HT-29 (cell line): ENCODE results near the gene RPH3AL. TPM values are rescaled to one million over a fixed set of nuclear protein-coding genes. Genes with fewer than 3 reads are reported as not detected.
A peak's percentile ranks its signal among the peaks of the same experiment; 100 is the strongest.

Experiments used
- DNase-seq: peaks from one replicate; pipeline ENCODE4 v3.0.0-alpha.2; 2015; ENCODE audit warnings: low spot score
- total RNA-seq: library from RNA; depleted of rRNA; stranded (reverse); fragments of >200 nt; shearing (Covaris generic); gene quantifications from 2 replicates; pipeline ENCODE4 v1.2.3, GENCODE V29; 2014; rRNA removed

RPH3AL gene
- total RNA-seq, result 26.7 and 33.7 TPM in 2 replicates

GRCh38 chr17:352421-353212, at the start of gene RPH3AL:
Gene RPH3AL (minus strand): TSS chr17:352807. CDS start chr17:327543, 25,264 bp downstream.
- peak; percentile 89 for DNase-seq

GRCh38 chr17:400257-400656, 47.6 kb upstream of the RPH3AL start:
- no peak for DNase-seq

DNA sequence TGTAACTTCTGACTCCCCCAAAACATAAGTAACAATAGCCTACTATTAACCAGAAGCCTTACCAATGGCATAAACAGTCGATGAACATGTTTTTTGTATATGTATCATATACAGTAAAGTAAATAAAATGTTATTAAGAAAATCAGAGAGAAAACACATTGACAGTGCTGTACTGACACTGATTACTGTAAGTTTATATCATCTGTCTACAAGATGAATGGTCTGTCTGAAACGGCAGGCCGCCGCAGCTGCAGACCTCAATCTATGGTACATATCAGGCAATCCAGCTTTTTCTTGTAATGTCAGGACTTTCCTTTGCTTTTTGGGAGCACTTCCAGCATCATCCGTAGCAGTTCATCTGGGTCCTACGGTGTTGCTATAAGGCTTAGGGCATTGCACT, 44.2 kb upstream of the RPH3AL start:
- DNase-seq, result no peak

GRCh38 chr17:395974-396373, 43.4 kb upstream of the RPH3AL start:
- DNase-seq, result no peak

GRCh38 chr17:395179-395578, 42.6 kb upstream of the RPH3AL start:
- no peak for DNase-seq

DNA sequence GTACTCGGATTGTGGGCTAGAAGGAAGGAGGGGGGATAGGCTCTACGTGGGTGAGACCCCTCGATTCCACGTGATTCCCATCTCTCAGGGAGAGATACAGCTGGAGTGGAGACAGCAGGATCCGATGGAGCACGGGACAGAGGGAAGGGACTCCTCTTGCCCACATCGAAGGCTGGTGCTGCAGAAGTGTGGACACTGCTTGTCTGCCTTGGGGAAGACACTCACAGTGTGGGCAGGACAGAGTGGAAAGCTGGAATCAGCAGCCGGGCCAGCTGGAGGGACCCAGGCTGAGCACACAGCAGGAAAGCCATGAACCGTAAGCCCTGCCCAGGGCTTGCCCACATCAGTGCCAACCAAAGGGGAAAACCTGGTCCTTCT, 42.1 kb upstream of the RPH3AL start:
- DNase-seq, result no peak

GRCh38 chr17:393806-394717, 41.5 kb upstream of the RPH3AL start:
- DNase-seq, result no peak

DNA sequence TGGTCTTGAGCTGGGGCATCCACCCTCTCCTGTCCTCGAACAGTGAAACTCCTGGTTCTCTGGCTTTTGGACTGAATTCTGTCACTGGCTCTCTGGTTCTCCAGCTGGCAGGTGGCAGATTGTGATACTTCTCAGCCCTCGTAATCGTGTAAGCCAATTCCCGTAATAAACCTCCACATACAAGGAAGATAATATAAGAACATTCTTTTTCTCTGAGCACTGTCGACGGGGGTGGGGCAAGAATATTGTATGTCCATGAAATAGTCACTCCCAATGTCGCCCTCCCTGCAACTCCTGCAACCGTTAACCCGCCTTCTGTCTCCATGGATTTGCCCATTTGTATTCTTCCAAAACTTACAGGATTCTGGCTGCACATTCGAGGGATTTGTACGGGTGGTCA, 39.2 kb upstream of the RPH3AL start:
- DNase-seq, result no peak

DNA sequence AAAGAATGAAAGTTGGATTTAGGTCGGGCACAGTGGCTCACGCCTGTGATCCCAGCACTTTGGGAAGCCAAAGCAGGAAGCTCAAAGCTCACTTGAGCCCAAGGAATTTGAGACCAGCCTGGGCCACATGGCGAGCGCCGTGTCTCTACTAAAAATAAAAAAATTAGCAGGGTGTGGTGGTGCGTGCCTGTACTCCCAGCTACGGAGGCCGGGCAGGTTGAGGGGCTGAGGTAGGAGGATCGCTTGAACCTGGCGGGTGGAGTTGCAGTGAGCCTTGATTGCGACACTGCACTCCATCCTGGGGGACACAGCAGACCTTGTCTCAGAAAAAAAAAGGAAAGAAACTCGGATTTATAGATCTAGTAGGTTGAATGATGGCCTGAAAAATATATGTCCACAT, 37.4 kb upstream of the RPH3AL start:
- no peak for DNase-seq

- no peak for DNase-seq
Measured at GRCh38 chr17:388087-388486, 35.5 kb upstream of the RPH3AL start.

GRCh38 chr17:386141-386876, 33.7 kb upstream of the RPH3AL start:
- peak; percentile 51 for DNase-seq

DNA sequence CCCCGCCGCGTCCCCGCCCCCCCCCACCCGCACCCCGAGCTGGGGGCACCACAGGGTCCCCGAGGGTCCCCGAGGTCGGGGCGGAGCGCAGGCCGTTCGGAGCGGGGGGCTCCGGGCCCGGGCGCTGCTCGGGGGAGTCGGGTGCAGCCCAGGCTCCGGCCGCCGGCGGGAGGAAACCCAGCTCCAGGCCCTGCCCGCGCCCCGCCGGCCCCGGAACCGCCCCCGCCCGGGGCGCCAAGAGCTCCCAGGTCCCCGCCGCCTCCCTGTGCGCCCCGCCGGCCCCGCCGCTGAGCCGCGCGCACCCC, 33.2 kb upstream of the RPH3AL start:
- no peak for DNase-seq

DNA sequence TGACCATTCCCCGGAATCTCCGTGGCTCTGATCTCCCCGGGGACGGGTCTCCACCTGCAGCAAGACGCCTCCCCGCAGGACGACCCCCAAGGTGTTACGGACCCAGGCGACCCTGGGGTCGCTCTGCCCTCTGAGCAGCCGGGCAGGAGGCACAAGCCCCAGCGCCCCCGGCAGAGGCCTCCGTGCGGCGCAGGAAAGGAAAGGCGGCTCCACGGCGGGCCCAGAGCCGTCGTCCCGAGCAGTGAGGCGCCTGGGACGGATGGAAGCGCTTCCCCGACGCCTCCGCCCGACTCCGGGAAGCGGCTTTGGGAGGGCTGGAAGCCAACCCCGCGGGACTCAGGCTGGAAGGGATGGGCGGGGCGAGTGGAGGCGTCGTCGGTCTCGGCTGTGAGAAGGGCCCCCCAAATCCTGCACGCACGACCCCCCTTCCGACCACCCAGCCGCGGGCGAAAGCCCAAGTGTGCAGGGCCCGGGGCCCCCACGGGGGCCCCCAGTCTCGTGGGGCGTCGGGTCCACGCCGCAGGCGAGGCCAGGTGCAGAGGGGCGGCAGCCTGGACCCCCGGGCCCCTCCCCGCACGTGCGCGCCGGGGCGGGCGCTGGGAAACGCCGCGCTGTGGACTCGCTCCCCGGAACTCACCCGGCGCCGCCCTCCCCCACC, 32.7 kb upstream of the RPH3AL start:
- DNase-seq, result no peak

- DNase-seq, result no peak
Measured at GRCh38 chr17:384622-385177, 32.1 kb upstream of the RPH3AL start.

DNA sequence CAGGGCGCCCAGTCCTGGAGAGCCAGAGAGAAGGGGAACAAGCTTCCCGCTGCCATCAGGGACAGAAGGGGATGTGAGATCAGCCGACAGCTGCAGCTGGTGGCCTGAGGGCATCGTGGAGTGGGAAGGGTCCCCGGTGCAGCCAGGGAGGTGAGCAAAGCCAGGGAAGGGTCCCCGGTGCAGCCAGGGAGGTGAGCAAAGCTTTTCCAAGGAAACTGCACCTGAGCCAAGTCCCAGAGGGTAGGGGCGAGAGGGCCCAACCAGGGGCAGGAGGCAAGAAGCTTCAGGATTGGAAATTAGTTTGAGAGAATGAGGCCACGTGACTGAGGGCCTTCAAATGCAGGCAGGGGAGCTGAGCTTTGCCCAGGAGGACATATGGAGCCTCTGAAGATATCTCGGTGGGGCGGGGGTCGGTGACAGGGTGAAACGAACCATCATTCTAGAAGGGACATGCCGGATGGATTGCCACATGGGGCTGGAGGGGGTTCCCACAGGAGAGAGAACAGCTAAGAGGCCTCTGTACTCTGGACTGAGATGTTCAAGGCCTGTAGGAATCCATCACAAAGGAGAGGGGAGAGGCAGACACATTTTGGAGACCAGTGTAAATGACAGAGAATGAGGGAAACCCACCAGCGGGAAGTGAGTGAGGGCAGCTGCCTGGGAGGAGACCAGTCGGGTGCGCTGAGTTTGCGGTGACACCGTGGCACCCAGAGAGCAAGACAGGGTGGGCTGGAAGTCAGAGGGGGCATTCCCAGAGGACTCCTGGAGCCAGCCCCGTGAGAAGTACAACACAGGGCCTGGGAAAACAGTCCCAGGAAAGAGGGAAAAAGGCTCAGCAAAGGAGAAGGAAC, 31.4 kb upstream of the RPH3AL start:
- no peak for DNase-seq

- peak; percentile 15 for DNase-seq
Measured at GRCh38 chr17:382644-383533, 30.3 kb upstream of the RPH3AL start.

DNA sequence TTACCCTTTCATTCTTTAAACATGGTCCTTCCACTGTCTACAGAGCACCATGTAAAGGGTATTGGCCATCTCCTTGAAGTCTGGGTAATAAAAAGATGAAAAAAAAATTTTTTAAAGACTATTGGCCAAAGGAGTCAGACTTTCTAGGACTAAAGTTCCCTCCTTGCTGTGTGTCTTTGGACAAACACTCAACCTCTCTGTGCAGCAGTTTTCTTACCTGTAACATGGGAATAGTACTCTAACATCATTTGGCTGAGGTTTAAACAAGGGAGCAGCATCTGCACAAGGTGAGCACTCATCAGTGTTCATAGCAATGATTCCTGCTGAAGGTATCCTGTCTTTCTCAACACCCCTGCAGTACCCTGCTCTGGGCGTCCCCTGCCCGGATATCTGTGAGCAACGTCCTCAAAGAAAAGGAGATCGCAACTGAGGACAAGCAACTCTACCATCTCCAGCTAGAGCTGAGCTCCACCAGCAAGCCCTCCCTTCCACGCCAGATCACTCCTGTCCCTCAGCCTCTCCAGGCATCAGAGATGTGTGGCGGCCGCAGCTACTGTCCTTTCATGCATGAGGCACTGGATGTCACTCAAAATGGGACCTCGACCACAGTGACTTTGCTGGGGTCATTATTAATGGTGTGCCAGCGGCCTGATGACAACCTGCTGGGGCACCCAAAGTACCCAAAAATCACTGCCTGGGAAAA, 29.5 kb upstream of the RPH3AL start:
- no peak for DNase-seq

- DNase-seq, result no peak
Measured at GRCh38 chr17:381516-381915, 28.9 kb upstream of the RPH3AL start.
